Karpas-422 (cell line): ENCODE results near the gene TNFRSF11A. TPM values are rescaled to one million over a fixed set of nuclear protein-coding genes. Genes with fewer than 3 reads are reported as not detected.

Experiments used
- DNase-seq: peaks from one replicate; pipeline ENCODE4 v3.0.0-alpha.2; 2015
- H2AFZ ChIP-seq: fragments of 200-600 bp; sonication (generic); 2 replicates; pipeline ENCODE4 v1.6.1; 2014; ENCODE audit warnings: antibody characterized with exemption, low read length, mixed read lengths
- H3K27ac ChIP-seq: fragments of 200-600 bp; sonication (generic); 2 replicates; pipeline ENCODE4 v1.5.1; 2014; ENCODE audit warnings: mild to moderate bottlenecking, low read length, moderate library complexity
- H3K27me3 ChIP-seq: fragments of 200-600 bp; sonication (generic); 2 replicates; pipeline ENCODE4 v1.6.1; 2014; ENCODE audit warnings: low read length, mixed read lengths
- H3K36me3 ChIP-seq: fragments of 200-600 bp; sonication (generic); 2 replicates; pipeline ENCODE4 v1.6.1; 2014; ENCODE audit warnings: low read length, mixed read lengths; ENCODE audit not compliant: insufficient read depth
- H3K4me1 ChIP-seq: fragments of 200-600 bp; sonication (generic); 2 replicates; pipeline ENCODE4 v1.6.1; 2014; ENCODE audit warnings: mild to moderate bottlenecking, low read length, mixed read lengths
- H3K4me2 ChIP-seq: fragments of 200-600 bp; sonication (generic); 2 replicates; pipeline ENCODE4 v1.6.1; 2014; ENCODE audit warnings: low read length, low read depth, mild to moderate bottlenecking; ENCODE audit not compliant: poor library complexity, severe bottlenecking
- H3K4me3 ChIP-seq: fragments of 200-600 bp; sonication (generic); 2 replicates; pipeline ENCODE4 v1.5.1; 2014; ENCODE audit warnings: mild to moderate bottlenecking, antibody characterized with exemption, low read length, mixed read lengths
- H3K79me2 ChIP-seq: fragments of 200-600 bp; sonication (generic); 2 replicates; pipeline ENCODE4 v1.6.1; 2014; ENCODE audit warnings: mild to moderate bottlenecking, low read length, mixed read lengths
- H3K9ac ChIP-seq: fragments of 200-600 bp; sonication (generic); 2 replicates; pipeline ENCODE4 v1.6.0; 2014; ENCODE audit warnings: low read length
- H3K9me2 ChIP-seq: fragments of 200-600 bp; sonication (generic), shearing (Covaris generic); replicated peaks from 2 replicates; pipeline ENCODE4 v1.6.0; 2014; ENCODE audit warnings: mild to moderate bottlenecking, low read length, moderate library complexity; ENCODE audit not compliant: insufficient read depth
- H3K9me3 ChIP-seq: fragments of 300-700, 200-600 bp; sonication (generic); 2 replicates; pipeline ENCODE4 v1.6.1; 2014; ENCODE audit warnings: low read length, mixed read lengths
- H4K20me1 ChIP-seq: fragments of 200-600 bp; sonication (generic); 2 replicates; pipeline ENCODE4 v1.6.1; 2014; ENCODE audit warnings: mild to moderate bottlenecking, antibody characterized with exemption, low read length, low read depth; ENCODE audit not compliant: insufficient read depth
- total RNA-seq: library from RNA; depleted of rRNA; stranded (reverse); fragments of >200 nt; shearing (Covaris generic); gene quantifications from 2 replicates; pipeline ENCODE4 v1.2.3, GENCODE V29; 2014; ENCODE audit warnings: low replicate concordance

TNFRSF11A gene
- total RNA-seq, 1 experiment from 2014 or later, result 1.0 TPM

GRCh38 chr18:62384610-62385097 is 59.5 kb downstream of the TNFRSF11A start:
- H3K9ac ChIP-seq, result no peak overlapping the region
- no peaks in the 10 kb centered on the region for H3K4me1 ChIP-seq
- DNase-seq, result no peak
- no peak overlapping the region for H2AFZ ChIP-seq
- no peaks in the 10 kb centered on the region for H3K9me2 ChIP-seq
- no peak overlapping the region for H3K4me3 ChIP-seq
- H3K4me2 ChIP-seq, result no peak overlapping the region
- no peaks in the 10 kb centered on the region for H4K20me1 ChIP-seq
- H3K79me2 ChIP-seq, result no peaks in the 10 kb centered on the region
- H3K9me3 ChIP-seq, result no peaks in the 10 kb centered on the region
- no peaks in the 10 kb centered on the region for H3K27me3 ChIP-seq
- H3K36me3 ChIP-seq, result no peaks in the 10 kb centered on the region
- no peak overlapping the region for H3K27ac ChIP-seq

GRCh38 chr18:62386091-62386490 is 61.0 kb downstream of the TNFRSF11A start:
- Histone ChIP-seq H3K36me3 (no peaks in the 10 kb centered on the region), H4K20me1 (no peaks in the 10 kb centered on the region), H3K27me3 (no peaks in the 10 kb centered on the region), H3K4me2 (no peak overlapping the region), H3K27ac (no peak overlapping the region), H3K9ac (no peak overlapping the region), H3K4me3 (no peak overlapping the region), H2AFZ (no peak overlapping the region), H3K79me2 (no peaks in the 10 kb centered on the region), H3K9me3 (no peaks in the 10 kb centered on the region), H3K9me2 (no peaks in the 10 kb centered on the region), H3K4me1 (no peaks in the 10 kb centered on the region)
- DNase-seq, result no peak

- H3K27ac ChIP-seq, result no peak overlapping the region
- H3K9me2 ChIP-seq, result no peaks in the 10 kb centered on the region
- H3K4me2 ChIP-seq, result no peak overlapping the region
- no peaks in the 10 kb centered on the region for H3K36me3 ChIP-seq
- H3K27me3 ChIP-seq, result no peaks in the 10 kb centered on the region
- H3K4me3 ChIP-seq, result no peak overlapping the region
- H3K9ac ChIP-seq, result no peak overlapping the region
- no peaks in the 10 kb centered on the region for H3K9me3 ChIP-seq
- no peaks in the 10 kb centered on the region for H4K20me1 ChIP-seq
- H3K4me1 ChIP-seq, result no peaks in the 10 kb centered on the region
- DNase-seq, result no peak
- H3K79me2 ChIP-seq, result no peaks in the 10 kb centered on the region
- H2AFZ ChIP-seq, result no peak overlapping the region
Measured at GRCh38 chr18:62386601-62387000, 61.5 kb downstream of the TNFRSF11A start.

GRCh38 chr18:62387257-62387656 is 62.1 kb downstream of the TNFRSF11A start:
- no peak overlapping the region for H3K27ac ChIP-seq
- no peaks in the 10 kb centered on the region for H3K27me3 ChIP-seq
- H4K20me1 ChIP-seq, result no peaks in the 10 kb centered on the region
- no peaks in the 10 kb centered on the region for H3K9me3 ChIP-seq
- no peak overlapping the region for H3K4me2 ChIP-seq
- no peak overlapping the region for H3K4me3 ChIP-seq
- H2AFZ ChIP-seq, result no peak overlapping the region
- H3K4me1 ChIP-seq, result no peaks in the 10 kb centered on the region
- no peak overlapping the region for H3K9ac ChIP-seq
- no peaks in the 10 kb centered on the region for H3K36me3 ChIP-seq
- no peaks in the 10 kb centered on the region for H3K79me2 ChIP-seq
- H3K9me2 ChIP-seq, result no peaks in the 10 kb centered on the region
- no peak for DNase-seq

- no peak overlapping the region for H2AFZ ChIP-seq
- DNase-seq, result no peak
Measured at GRCh38 chr18:62388855-62389760, 64.0 kb downstream of the TNFRSF11A start.

GRCh38 chr18:62389761-62390481 is 64.8 kb downstream of the TNFRSF11A start:
- Histone ChIP-seq H3K27me3 (no peaks in the 10 kb centered on the region), H4K20me1 (no peaks in the 10 kb centered on the region), H3K9me3 (no peaks in the 10 kb centered on the region), H3K9me2 (no peaks in the 10 kb centered on the region), H3K9ac (no peak overlapping the region), H3K4me2 (no peak overlapping the region), H3K36me3 (no peaks in the 10 kb centered on the region), H3K79me2 (no peaks in the 10 kb centered on the region), H3K4me1 (no peaks in the 10 kb centered on the region), H3K27ac (no peak overlapping the region), H3K4me3 (no peak overlapping the region), H2AFZ (no peak overlapping the region)
- no peak for DNase-seq

More at GRCh38 chr18:62388855-62389760, 64.0 kb downstream of the TNFRSF11A start:
- no peaks in the 10 kb centered on the region for H3K9me2 ChIP-seq
- no peaks in the 10 kb centered on the region for H3K36me3 ChIP-seq
- H3K79me2 ChIP-seq, result no peaks in the 10 kb centered on the region
- H3K4me2 ChIP-seq, result no peak overlapping the region
- no peaks in the 10 kb centered on the region for H3K27me3 ChIP-seq
- H3K4me3 ChIP-seq, result no peak overlapping the region
- H3K27ac ChIP-seq, result no peak overlapping the region
- H3K9ac ChIP-seq, result no peak overlapping the region
- no peaks in the 10 kb centered on the region for H3K4me1 ChIP-seq
- H3K9me3 ChIP-seq, result no peaks in the 10 kb centered on the region
- H4K20me1 ChIP-seq, result no peaks in the 10 kb centered on the region

GRCh38 chr18:62394006-62394763 is 69.1 kb downstream of the TNFRSF11A start:
- Histone ChIP-seq H3K36me3 (no peaks in the 10 kb centered on the region), H3K27me3 (no peaks in the 10 kb centered on the region), H3K27ac (no peak overlapping the region), H3K9me2 (no peaks in the 10 kb centered on the region), H3K9ac (no peak overlapping the region), H3K4me1 (peaks cover 11% of the 10 kb centered on the region), H3K79me2 (no peaks in the 10 kb centered on the region), H3K4me2 (no peak overlapping the region), H4K20me1 (no peaks in the 10 kb centered on the region), H2AFZ (no peak overlapping the region), H3K9me3 (no peaks in the 10 kb centered on the region), H3K4me3 (no peak overlapping the region)
- no peak for DNase-seq

GRCh38 chr18:62396381-62396780 is 71.3 kb downstream of the TNFRSF11A start:
- H3K4me1 ChIP-seq, result peaks cover 21% of the 10 kb centered on the region
- no peaks in the 10 kb centered on the region for H4K20me1 ChIP-seq
- no peak overlapping the region for H2AFZ ChIP-seq
- no peaks in the 10 kb centered on the region for H3K9me3 ChIP-seq
- no peak overlapping the region for H3K27ac ChIP-seq
- no peaks in the 10 kb centered on the region for H3K9me2 ChIP-seq
- H3K36me3 ChIP-seq, result no peaks in the 10 kb centered on the region
- no peaks in the 10 kb centered on the region for H3K27me3 ChIP-seq
- no peak overlapping the region for H3K9ac ChIP-seq
- no peak for DNase-seq
- no peak overlapping the region for H3K4me3 ChIP-seq
- H3K4me2 ChIP-seq, result no peak overlapping the region
- no peaks in the 10 kb centered on the region for H3K79me2 ChIP-seq
